H1 (cell line): ENCODE results near the gene TTC34. TPM values are rescaled to one million over a fixed set of nuclear protein-coding genes. Genes with fewer than 3 reads are reported as not detected.

ENCODE experiments used
- EGR1 ChIP-seq: IDR thresholded peaks from 2 replicates; pipeline ENCODE4 v1.6.1; 2011; ENCODE audit warnings: low read depth, low read length, borderline replicate concordance
- GABPA ChIP-seq: IDR thresholded peaks from 2 replicates; pipeline ENCODE4 v1.6.1; 2011; ENCODE audit warnings: mild to moderate bottlenecking, low read length, moderate library complexity, borderline replicate concordance; ENCODE audit not compliant: insufficient read depth
- KDM1A ChIP-seq: fragments of 200-600, 300-600 bp; sonication (generic); IDR thresholded peaks from 2 replicates; pipeline ENCODE4 v1.7.1; 2016; ENCODE audit warnings: mild to moderate bottlenecking, low read length, borderline replicate concordance
- SAP30 ChIP-seq: fragments of 300-600 bp; sonication (generic); IDR thresholded peaks from 2 replicates; pipeline ENCODE4 v1.7.1; 2012; ENCODE audit warnings: low read length, moderate library complexity, mild to moderate bottlenecking, inconsistent platforms; ENCODE audit not compliant: insufficient read depth, insufficient replicate concordance
- SP4 ChIP-seq: IDR thresholded peaks from 2 replicates; pipeline ENCODE4 v1.6.1; 2012; ENCODE audit warnings: low read length, inconsistent platforms
- polyA plus RNA-seq, 7 experiments: library from polyadenylated mRNA; depleted of rRNA in 3 of 7; stranded (reverse) in 5 of 7; unstranded in 2 of 7; fragments of >200 nt in 5 of 7; fragments of 200-250 nt in 2 of 7; gene quantifications; 1 replicate in 5 of 7; 2 replicates in 1 of 7; 4 replicates in 1 of 7; pipeline versions ENCODE4 v1.2.1 to v1.2.3, GENCODE V29; 2011 to 2013; ENCODE audit warnings: missing spikeins in 2 of 7, mixed read lengths in 2 of 7
- total RNA-seq: library from RNA; stranded (reverse); fragmentation: NEBNext Ultra II Directional; extraction: Animal tissue kit (Norgen Biotek cat#: 25700); gene quantifications from 2 replicates; pipeline ENCODE4 v1.2.1, GENCODE V29; 2021
- TF ChIP-seq, protein P1 (sequence below): IDR thresholded peaks from 2 replicates; pipeline ENCODE4 v1.6.1; 2011; ENCODE audit warnings: low read depth, mild to moderate bottlenecking, low read length; ENCODE audit not compliant: insufficient read depth
- TF ChIP-seq, protein P2 (sequence below): IDR thresholded peaks from 2 replicates; pipeline ENCODE4 v1.6.1; 2012; ENCODE audit warnings: inconsistent platforms

TTC34 gene
- total and polyA plus RNA-seq, 2 of the 8 experiments (the other 6 are each of a cell fraction or from before 2014, with no cell fraction given), result 0.23 to 0.50 TPM

GRCh38 chr1:2807678-2808385 is 6.3 kb upstream of the TTC34 start (continued):
- TF ChIP-seq SP4, result no peak
- no peak for TF ChIP-seq KDM1A
- no peak for TF ChIP-seq GABPA
- TF ChIP-seq, protein P1, sequence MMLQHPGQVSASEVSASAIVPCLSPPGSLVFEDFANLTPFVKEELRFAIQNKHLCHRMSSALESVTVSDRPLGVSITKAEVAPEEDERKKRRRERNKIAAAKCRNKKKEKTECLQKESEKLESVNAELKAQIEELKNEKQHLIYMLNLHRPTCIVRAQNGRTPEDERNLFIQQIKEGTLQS, result no peak
- TF ChIP-seq, protein P2, sequence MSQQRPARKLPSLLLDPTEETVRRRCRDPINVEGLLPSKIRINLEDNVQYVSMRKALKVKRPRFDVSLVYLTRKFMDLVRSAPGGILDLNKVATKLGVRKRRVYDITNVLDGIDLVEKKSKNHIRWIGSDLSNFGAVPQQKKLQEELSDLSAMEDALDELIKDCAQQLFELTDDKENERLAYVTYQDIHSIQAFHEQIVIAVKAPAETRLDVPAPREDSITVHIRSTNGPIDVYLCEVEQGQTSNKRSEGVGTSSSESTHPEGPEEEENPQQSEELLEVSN, result no peak
- no peak for TF ChIP-seq SAP30
- no peak for TF ChIP-seq EGR1
